Right lobe of liver (tissue), 4 donors: ENCODE results near the gene RALGAPB.

Source experiments
- POLR2A ChIP-seq: fragments of 450-650 bp; IDR thresholded peaks from one replicate; pipeline ENCODE4 v1.6.1; 2017; ENCODE audit warnings: antibody characterized with exemption, mild to moderate bottlenecking
- TF ChIP-seq, protein P1 (sequence below), 4 donors: fragments of 200-600 bp in 3 of 4; fragments of 450-650 bp in 1 of 4; IDR thresholded peaks; one replicate each; pipeline versions ENCODE4 v1.5.1 to v1.8.0; 2016 to 2022; ENCODE audit warnings: antibody characterized with exemption in 4 of 4, mild to moderate bottlenecking in 2 of 4
- donor health status: DM: no; HTN: no; CAD: no.
- donor health status: DM: no; HTN: no; CAD: no.
- donor health status: DM: no; HTN: yes; CAD: no.

DNA sequence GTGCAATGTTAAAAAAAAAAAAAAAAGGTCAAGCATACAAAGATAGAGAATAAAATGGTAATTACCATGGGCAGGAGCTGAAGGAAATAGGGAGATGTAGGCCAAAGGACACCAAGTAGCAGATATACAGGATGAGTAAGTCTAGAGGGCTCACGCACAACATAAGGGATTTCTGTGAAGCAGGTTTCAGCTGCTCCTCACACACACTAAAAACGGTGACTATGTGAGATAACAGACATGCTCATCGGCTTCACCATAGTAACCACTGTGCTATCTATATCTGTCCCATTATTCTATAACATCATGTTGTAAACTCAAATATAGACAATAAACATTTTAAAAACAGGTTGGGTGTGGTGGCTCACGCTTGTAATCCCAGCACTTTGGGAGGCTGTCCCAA, 49.1 kb upstream of the RALGAPB start:
- TF ChIP-seq, protein P1, sequence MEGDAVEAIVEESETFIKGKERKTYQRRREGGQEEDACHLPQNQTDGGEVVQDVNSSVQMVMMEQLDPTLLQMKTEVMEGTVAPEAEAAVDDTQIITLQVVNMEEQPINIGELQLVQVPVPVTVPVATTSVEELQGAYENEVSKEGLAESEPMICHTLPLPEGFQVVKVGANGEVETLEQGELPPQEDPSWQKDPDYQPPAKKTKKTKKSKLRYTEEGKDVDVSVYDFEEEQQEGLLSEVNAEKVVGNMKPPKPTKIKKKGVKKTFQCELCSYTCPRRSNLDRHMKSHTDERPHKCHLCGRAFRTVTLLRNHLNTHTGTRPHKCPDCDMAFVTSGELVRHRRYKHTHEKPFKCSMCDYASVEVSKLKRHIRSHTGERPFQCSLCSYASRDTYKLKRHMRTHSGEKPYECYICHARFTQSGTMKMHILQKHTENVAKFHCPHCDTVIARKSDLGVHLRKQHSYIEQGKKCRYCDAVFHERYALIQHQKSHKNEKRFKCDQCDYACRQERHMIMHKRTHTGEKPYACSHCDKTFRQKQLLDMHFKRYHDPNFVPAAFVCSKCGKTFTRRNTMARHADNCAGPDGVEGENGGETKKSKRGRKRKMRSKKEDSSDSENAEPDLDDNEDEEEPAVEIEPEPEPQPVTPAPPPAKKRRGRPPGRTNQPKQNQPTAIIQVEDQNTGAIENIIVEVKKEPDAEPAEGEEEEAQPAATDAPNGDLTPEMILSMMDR (IDR thresholded peaks at IDR 0.05) = no peak
- TF ChIP-seq POLR2A = no peak
